Right lobe of liver (tissue), 6 donors: ENCODE results near the gene SNAP47. TPM values are rescaled to one million over a fixed set of nuclear protein-coding genes. Genes with fewer than 3 reads are reported as not detected.
"Not testable (repeated sequence)": the region's sequence is repeated elsewhere in the genome, so short reads cannot be mapped to it uniquely, and the experiment has no call there.

ENCODE experiments used
- ATAC-seq, 4 donors: fragments of 200-7000 bp; cut with Tn5 transposase; one replicate each; pipeline ENCODE4 v1.9.1; 2020; ENCODE audit warnings: mild to moderate bottlenecking in 4 of 4, moderate library complexity in 4 of 4
- DNase-seq, 3 donors: peaks; one replicate each; pipeline ENCODE4 v3.0.0-alpha.2; 2020
- H3K27ac ChIP-seq, 3 donors: fragments of 200-600 bp; one replicate each; pipeline ENCODE4 v1.8.0; 2022
- H3K27me3 ChIP-seq, 2 donors: fragments of 200-600 bp; one replicate each; pipeline ENCODE4 v1.8.0; 2022
- H3K36me3 ChIP-seq, 4 donors: fragments of 200-600 bp; sonication (generic) in 1 of 4; one replicate each; pipeline versions ENCODE4 v1.5.1 to v1.8.0; 2017 to 2022; ENCODE audit warnings: control low read depth in 1 of 4
- H3K4me1 ChIP-seq, 4 donors: fragments of 200-600 bp; sonication (generic) in 1 of 4; one replicate each; pipeline versions ENCODE4 v1.5.1 to v1.8.0; 2017 to 2022; ENCODE audit warnings: control low read depth in 1 of 4
- H3K4me3 ChIP-seq, 3 donors: fragments of 200-600 bp; one replicate each; pipeline ENCODE4 v1.8.0; 2022
- H3K9me3 ChIP-seq, 4 donors: fragments of 200-600 bp; sonication (generic) in 1 of 4; one replicate each; pipeline versions ENCODE4 v1.5.1 to v1.8.0; 2017 to 2022; ENCODE audit warnings: control low read depth in 1 of 4
- CTCF ChIP-seq, 4 donors: fragments of 200-600 bp in 3 of 4; fragments of 450-650 bp in 1 of 4; IDR thresholded peaks; one replicate each; pipeline versions ENCODE4 v1.5.1 to v1.8.0; 2016 to 2022; ENCODE audit warnings: antibody characterized with exemption in 4 of 4, mild to moderate bottlenecking in 2 of 4
- POLR2A ChIP-seq: fragments of 450-650 bp; IDR thresholded peaks from one replicate; pipeline ENCODE4 v1.6.1; 2017; ENCODE audit warnings: antibody characterized with exemption, mild to moderate bottlenecking
- WGBS: methylation state at CpG from one replicate; pipeline ENCODE4 v1.1.6; 2018; ENCODE audit warnings: low coverage, low lambda C conversion rate; ENCODE audit not compliant: insufficient coverage; ENCODE audit errors: missing lambda C conversion rate; 5-methylcytosine and 5-hydroxymethylcytosine counted together
- intact Hi-C, 2 donors: fragments of 100-400 bp; cut with DNase I; formaldehyde crosslinking; loops; one replicate each; pipeline versions ENCODE4 v1.11.2 to v1.14.1; 2022
- long read RNA-seq: library from polyadenylated mRNA; unstranded; transcript quantifications from one replicate; pipeline ENCODE4 v2.0.0, GENCODE V29; 2019
- total RNA-seq, 6 experiments: library from RNA; depleted of rRNA in 2 of 6; stranded (reverse); fragments of >200 nt in 2 of 6; fragmentation: NEBNext Ultra II Directional in 3 of 6; extraction: Animal tissue kit (Norgen Biotek cat#: 25700) in 3 of 6; gene quantifications; one replicate each; pipeline versions ENCODE4 v1.1.0 to v1.2.4, GENCODE V29; 2016 to 2023
- donor health status: DM: no; HTN: yes; CAD: no.
- donor health status: DM: no; HTN: no; CAD: no.
- donor health status: DM: no; HTN: no; CAD: no.
- donor health status: DM: no; HTN: yes; CAD: no.
- donor health status: DM: no; HTN: yes; CAD: no.

SNAP47 gene
- 10 to 100 TPM; 15.2 to 32.5 (median 24.8) TPM for total RNA-seq
- long read RNA-seq, transcript SNAP47-202 (5 exons, 2,362 nt): major isoform, 6 of 9 reads
- long read RNA-seq, partial matches to known transcripts: 2 of 9 reads
- long read RNA-seq, other reads (novel, unspliced or antisense): 1 of 9 reads

GRCh38 chr1:227734856-227735538 is at the start of gene SNAP47, which contains the start of gene JMJD4:
Gene SNAP47, plus strand, starts transcription at chr1:227735435. Its CDS starts 12,302 bp downstream, at chr1:227747737.
Gene JMJD4, minus strand, starts transcription at chr1:227735302. Its CDS starts 29 bp downstream, at chr1:227735273.
- Histone ChIP-seq H3K4me3 (peak within 1 kb of the TSS; percentile 76 to 98 (median 96)), H3K27me3 (no peaks in the 10 kb centered on the region), H3K36me3 (peaks cover 0 to 13% (median 5%) of the 10 kb centered on the region in 4 donors), H3K9me3 (no peaks in the 10 kb centered on the region), H3K4me1 (peaks cover 0 to 30% (median 13%) of the 10 kb centered on the region in 4 donors), H3K27ac (peak within 1 kb of the TSS; percentile 72 to 82 (median 73))
- intact Hi-C loops: loop anchor here in 1 of 2 donors (5.0 kb wide), 1 partner anchor 173 kb away; the partner anchor contains the start of gene ZNF678
- peak; percentile 92 to 94 (median 93) for DNase-seq
- peak; percentile 87 to 92 (median 90) for ATAC-seq
- WGBS: 0% methylated on average over 21 of the region's 83 CpGs
- TF ChIP-seq POLR2A (peak; percentile 85), CTCF (IDR thresholded peaks at IDR 0.05) (no peak)

- Histone ChIP-seq H3K4me3 (no peak overlapping the region), H3K27ac (no peak overlapping the region), H3K27me3 (no peaks in the 10 kb centered on the region), H3K36me3 (no peaks in the 10 kb centered on the region), H3K9me3 (peaks cover 0 to 11% (median 0%) of the 10 kb centered on the region in 4 donors), H3K4me1 (no peaks in the 10 kb centered on the region)
- intact Hi-C loops: no loop called here
- ATAC-seq (no peak), DNase-seq (no peak)
- WGBS: 44% methylated on average over 6 of the region's 8 CpGs
- TF ChIP-seq CTCF (IDR thresholded peaks at IDR 0.05): no peak
- TF ChIP-seq POLR2A: no peak
Observed at GRCh38 chr1:227685807-227686206, 49.4 kb upstream of the SNAP47 start.

- Histone ChIP-seq H3K4me1 (no peaks in the 10 kb centered on the region), H3K27ac (no peak overlapping the region), H3K4me3 (no peak overlapping the region), H3K9me3 (peaks cover 0 to 9% (median 3%) of the 10 kb centered on the region in 4 donors), H3K27me3 (no peaks in the 10 kb centered on the region), H3K36me3 (no peaks in the 10 kb centered on the region)
- WGBS: 88% methylated on average over 3 of the region's 3 CpGs
- TF ChIP-seq POLR2A (no peak), CTCF (IDR thresholded peaks at IDR 0.05) (no peak)
- no peak for DNase-seq
- no peak for ATAC-seq
- intact Hi-C loops: no loop called here
Observed at GRCh38 chr1:227697321-227697864, 37.8 kb upstream of the SNAP47 start.

GRCh38 chr1:227701631-227702030 is 33.6 kb upstream of the SNAP47 start:
- H3K9me3 ChIP-seq: not testable (repeated sequence)
- 83% methylated on average over 1 of the region's 1 CpG for WGBS

GRCh38 chr1:227707846-227708245 is 27.4 kb upstream of the SNAP47 start:
- no peak for DNase-seq
- 36% methylated on average over 1 of the region's 1 CpG for WGBS
- Histone ChIP-seq H3K36me3 (no peaks in the 10 kb centered on the region), H3K9me3 (no peaks in the 10 kb centered on the region), H3K4me1 (no peaks in the 10 kb centered on the region), H3K4me3 (no peak overlapping the region), H3K27me3 (no peaks in the 10 kb centered on the region), H3K27ac (no peak overlapping the region)
- ATAC-seq: no peak
- intact Hi-C loops: no loop called here
- no peak for TF ChIP-seq CTCF (IDR thresholded peaks at IDR 0.05)

More at GRCh38 chr1:227701631-227702030, 33.6 kb upstream of the SNAP47 start:
- DNase-seq, ATAC-seq, H3K36me3 ChIP-seq, H3K4me1 ChIP-seq, H3K27ac ChIP-seq, H3K4me3 ChIP-seq, H3K27me3 ChIP-seq, intact Hi-C loops: not testable (repeated sequence)
